Adipose tissue (tissue), 3 donors: ENCODE measurements around the gene CNOT9. TPM values are rescaled to one million over a fixed set of nuclear protein-coding genes. Genes with fewer than 3 reads are reported as not detected.
"Not testable (repeated sequence)": the region's sequence is repeated elsewhere in the genome, so short reads cannot be mapped to it uniquely, and the experiment has no call there.

ENCODE experiments used
- H3K27ac ChIP-seq: one replicate; pipeline ENCODE4 v1.5.1; 2013; ENCODE audit warnings: low read depth, low read length
- WGBS, 3 donors: extraction: QIAGEN DNeasy Blood & Tissue Kit; methylation state at CpG; one replicate each; pipeline ENCODE4 v1.1.7; 2013; 5-methylcytosine and 5-hydroxymethylcytosine counted together
- polyA plus RNA-seq, 3 donors: library from polyadenylated mRNA; stranded (reverse); fragments of 200-250 nt; gene quantifications; one replicate each; pipeline ENCODE4 v1.2.3, GENCODE V29; 2013
- donor health status: healthy with polysubstance abuse.
- donor health status: Bipolar disorder and iron deficiency.
- donor health status: healthy.

CNOT9 gene, protein sequence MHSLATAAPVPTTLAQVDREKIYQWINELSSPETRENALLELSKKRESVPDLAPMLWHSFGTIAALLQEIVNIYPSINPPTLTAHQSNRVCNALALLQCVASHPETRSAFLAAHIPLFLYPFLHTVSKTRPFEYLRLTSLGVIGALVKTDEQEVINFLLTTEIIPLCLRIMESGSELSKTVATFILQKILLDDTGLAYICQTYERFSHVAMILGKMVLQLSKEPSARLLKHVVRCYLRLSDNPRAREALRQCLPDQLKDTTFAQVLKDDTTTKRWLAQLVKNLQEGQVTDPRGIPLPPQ
- polyA plus RNA-seq: 10 to 100 TPM in 2 of 3 donors, 1 to 10 TPM in 1; 9.1 to 19.8 (median 12.9) TPM

DNA sequence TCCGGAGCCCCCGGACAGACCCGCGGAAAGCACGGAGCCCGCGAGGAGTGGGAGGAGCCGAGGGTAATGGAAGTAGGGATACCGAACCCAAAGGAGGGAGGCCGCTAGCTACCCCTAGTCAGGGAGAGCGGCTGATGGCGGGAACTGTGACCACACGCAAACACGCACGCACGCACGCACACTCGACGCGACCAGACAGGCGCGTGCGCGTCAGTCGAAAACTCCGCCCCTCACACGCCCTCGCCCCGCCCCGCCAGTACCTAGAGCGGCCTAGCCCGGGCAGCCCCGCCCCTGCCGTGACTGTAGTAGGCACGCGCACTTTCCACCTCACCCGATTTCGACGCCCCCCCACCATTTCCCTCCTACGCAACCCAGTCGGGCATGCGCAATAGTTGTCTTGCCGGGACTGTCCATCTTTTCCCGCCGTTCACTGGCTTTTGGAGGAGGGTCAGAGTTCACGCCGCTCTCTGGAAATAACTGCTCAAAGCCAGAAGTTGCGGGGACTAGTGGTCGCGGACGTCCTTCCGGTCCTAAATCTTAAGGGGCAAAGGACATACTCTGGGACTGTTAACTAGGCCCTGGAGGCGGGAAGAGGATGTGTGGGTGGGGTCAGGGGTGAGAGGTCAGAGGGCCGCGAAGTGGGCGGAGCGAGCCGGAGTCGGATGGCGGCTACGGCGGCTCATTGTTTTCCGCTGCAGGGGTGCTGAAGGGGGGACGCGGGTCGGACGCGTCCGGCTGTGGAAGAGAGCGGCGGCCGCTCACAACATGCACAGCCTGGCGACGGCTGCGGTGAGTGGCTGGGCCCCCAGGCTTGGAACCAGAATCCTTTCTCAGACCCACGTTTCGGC lies at the start of gene CNOT9, which contains the start of gene USP37:
CNOT9 (plus strand) TSS at position 650 of the 848 bp plus-strand sequence; CDS start at position 766, 116 bp downstream.
USP37 (minus strand) TSS at position 162 of the 848 bp plus-strand sequence. CDS start 9,698 bp downstream, outside the sequence.
- peak within 1 kb of the TSS; percentile 77 for H3K27ac ChIP-seq
- 0 to 1% (median 1%) methylated on average over 70 to 77 of the region's 77 CpGs for WGBS, 3 donors

DNA sequence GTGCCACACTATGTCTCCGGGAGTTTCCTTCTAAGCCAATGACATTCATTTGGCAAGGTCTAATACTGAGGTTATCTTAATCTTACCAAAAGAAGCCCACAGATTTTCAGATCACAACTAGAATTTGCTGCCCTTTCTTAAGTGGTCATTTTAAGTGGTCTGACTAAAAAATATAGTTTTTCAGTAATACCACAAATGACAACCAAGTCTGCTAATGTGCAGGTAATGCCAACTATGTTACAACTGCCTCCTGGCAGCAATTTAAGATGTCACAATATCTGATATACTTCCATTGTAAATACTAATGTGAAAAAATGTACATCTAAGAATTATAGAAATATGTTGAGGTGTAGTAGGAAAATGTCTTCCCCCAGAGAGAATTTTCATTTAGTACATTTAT lies 49.8 kb upstream of the CNOT9 start:
- H3K27ac ChIP-seq: no peak overlapping the region
- WGBS, 3 donors: 85 to 99% (median 91%) methylated on average over 1 of the region's 1 CpG

DNA sequence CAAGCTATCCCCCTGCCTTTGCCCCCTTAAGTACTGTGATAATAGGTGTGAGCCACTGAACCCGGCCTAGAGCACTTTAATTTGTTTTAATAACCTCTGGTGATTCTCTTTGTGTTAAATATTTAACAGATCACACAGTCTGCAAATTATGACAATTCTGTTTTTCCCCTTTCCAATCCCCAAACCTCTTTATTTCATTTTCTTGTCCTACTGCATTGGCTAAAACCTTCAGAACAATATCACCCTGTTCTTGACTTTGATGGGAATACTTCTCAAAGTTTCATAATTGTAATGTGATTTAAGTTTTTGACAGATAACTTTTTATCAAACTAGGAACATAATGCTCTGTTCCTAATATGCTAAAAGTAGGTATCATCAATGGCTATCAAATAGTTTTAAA lies 45.0 kb upstream of the CNOT9 start:
- no peak overlapping the region for H3K27ac ChIP-seq

DNA sequence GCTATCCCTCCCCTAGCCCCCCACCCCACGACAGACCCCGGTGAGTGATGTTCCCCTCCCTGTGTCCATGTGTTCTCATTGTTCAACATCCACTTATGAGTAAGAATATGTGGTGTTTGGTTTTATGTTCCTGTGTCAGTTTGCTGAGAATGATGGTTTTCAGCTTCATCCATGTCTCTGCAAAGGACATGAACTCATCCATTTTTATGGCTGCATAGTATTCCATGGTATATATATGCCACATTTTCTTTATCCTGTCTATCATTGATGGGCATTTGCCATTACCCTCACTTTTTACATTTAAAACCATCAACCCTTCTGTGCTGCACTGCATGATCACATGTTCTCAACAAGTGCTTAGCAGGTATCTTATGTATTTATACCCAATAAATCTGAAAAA lies 40.2 kb upstream of the CNOT9 start:
- 97 to 100% (median 100%) methylated on average over 2 of the region's 2 CpGs for WGBS, 3 donors
- not testable (repeated sequence) for H3K27ac ChIP-seq

More for the DNA sequence above, 45.0 kb upstream of the CNOT9 start:
- 46 to 100% (median 96%) methylated on average over 1 of the region's 1 CpG for WGBS, 3 donors

DNA sequence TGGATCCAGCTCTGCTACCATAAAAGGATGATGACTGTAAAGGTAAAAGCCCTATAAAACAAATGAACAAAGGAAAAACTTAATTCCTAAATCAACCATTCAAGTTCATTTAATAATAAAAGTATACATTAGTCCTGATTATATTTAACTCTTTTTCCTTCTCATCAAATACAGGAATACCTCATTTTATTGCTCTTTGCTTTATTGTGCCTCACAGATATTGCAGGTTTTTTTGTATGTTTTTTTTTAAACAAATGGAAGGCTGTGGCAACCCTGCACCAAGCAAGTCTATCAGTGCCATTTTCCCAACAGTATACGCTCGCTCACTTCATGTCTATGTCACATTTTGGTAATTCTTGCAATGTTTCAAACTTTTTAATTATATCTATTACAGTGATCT lies 38.6 kb upstream of the CNOT9 start:
- no peak overlapping the region for H3K27ac ChIP-seq
- 98 to 100% (median 99%) methylated on average over 2 of the region's 2 CpGs for WGBS, 3 donors

DNA sequence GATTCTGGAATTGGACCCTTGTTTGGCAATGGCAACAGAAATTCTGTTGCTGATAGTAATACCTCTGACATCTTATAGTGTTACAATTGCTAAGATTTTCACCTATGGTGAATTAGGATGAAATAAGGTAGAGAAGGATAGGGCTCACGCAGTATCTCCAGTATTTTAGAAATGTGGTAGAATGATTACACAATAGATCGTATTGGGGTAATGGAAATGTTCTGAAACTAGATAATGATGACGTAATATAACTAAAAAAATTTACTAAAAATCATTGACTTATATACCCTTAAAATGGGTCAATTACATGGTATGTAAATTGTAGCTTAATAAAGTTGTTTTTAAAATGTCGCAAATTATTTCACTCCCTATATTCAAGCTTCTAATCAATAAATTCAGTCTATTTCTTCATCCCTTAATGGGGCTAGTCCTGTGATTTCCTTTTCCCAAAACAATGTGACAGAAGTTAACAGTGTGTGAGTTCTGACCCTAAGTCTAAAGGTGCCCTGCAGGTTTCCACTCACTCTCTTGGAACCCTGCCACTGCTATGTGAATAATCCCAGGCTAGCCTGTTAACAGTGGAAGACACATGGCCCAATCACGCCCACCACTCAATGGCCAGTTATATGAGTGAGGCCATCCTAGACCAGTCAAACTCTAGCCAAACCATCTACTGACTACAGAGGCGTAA lies 31.7 kb upstream of the CNOT9 start:
- 81 to 88% (median 86%) methylated on average over 6 of the region's 6 CpGs for WGBS, 3 donors
- H3K27ac ChIP-seq: no peak overlapping the region

DNA sequence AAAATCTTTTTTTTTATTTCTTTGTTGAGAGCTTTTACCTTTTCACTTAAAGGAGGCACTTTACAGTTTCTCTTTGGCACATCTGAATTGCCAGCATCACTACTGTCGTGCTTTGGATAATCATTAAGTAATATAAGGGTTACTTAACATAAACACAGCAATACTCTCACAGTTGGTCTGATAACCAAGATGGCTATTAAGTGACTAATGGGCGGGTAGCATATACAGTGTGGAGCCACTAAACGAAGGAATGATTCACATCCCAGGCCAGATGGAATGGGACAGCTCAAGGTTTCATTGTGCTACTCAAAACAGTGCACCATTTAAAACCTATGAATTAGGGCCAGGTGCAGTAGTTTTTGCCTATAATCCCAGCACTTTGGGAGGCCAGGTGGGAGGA lies 28.6 kb upstream of the CNOT9 start:
- H3K27ac ChIP-seq: no peak overlapping the region
- WGBS, 3 donors: 86 to 91% (median 90%) methylated on average over 3 of the region's 3 CpGs

DNA sequence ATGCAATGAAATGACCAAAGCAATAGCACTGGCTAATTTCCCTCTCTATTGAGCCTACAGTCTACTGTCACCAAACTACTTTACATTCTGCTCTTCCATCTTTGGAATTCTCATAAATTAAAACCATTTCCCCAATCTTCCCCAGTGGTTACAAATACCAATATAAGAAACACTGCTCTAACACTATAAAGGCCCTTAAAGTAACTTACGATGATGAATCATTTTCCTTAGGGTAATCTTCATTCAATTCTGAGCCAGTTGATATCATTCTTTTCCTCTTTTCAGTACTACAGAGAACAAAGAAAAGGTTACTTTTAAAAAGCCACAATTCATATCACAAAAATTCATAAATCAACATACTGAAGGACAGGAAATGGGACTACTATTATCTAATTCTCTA lies 22.6 kb upstream of the CNOT9 start:
- WGBS, 3 donors: 91 to 100% (median 98%) methylated on average over 1 of the region's 1 CpG
- no peak overlapping the region for H3K27ac ChIP-seq

DNA sequence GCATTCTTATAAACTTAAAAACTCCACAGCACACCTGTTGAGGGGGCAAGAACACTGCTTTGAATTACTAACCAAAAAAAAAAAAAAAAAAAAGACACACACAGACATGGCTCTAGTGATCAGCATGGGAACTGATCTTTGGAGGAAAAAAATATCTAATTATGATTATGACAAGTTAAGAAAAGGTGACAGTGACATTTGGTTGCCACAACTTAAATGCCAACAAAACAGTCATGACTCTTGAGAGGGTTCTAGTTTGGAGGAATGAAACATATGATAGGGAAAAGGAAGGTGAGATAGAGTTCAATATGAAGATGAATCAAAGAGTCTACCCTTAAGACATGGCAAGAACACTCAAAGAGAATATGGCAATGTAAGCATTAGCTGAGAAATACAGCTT lies 21.1 kb upstream of the CNOT9 start:
- H3K27ac ChIP-seq: no peak overlapping the region

DNA sequence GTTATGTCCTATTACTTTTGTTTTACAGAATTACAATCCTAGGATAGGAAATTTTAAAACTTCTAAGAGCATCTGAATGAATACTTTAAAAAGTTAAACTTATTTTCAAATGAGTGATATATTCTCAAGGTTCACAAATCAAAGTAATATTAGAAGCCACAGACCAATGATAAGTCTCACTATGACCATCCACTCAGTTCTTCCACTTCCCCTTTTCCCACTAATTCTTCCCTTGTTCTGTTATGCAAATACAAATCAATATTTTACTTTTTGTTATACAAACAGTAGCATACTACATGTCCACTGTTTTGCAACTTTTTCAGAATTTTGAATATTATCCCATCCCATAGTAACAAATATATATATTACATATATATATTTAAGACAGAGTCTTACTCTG lies 20.7 kb upstream of the CNOT9 start:
- H3K27ac ChIP-seq: no peak overlapping the region

DNA sequence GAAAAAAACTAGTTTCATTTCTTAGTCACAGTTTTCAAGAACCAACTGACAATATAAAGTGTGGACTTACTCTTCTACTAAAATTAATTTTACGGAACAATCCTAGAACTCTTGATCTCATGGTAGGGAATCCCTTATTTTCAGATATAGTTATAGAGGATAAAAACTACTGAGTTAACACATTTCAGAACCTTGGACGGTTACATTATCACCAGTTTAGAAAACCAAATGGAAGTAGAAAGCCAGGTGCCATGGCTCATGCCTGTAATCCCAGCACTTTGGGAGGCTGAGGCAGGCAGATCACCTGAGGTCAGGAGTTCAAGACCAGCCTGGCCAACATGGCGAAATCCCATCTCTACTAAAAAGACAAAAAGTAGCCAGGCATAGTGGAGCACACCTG lies 14.4 kb upstream of the CNOT9 start:
- not testable (repeated sequence) for H3K27ac ChIP-seq
- 96 to 97% (median 96%) methylated on average over 3 of the region's 3 CpGs for WGBS, 3 donors

DNA sequence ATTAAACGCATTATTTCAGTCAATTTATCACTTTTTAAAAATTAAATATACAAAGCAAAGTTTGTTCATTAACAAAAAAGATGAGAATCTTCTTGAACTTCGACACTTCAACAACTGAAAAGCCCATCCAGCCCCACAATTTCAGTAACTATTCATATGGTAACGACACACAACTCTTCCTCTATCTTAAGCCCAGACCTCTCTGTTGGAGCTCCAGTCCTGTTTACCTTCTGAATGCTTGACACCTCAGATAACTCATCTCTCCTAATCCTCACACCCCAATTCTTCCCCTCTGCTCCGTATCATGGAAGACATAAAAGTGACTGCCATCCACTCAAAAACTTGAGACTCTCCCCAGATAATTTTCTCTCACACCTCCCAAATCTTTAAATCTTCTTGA lies 13.1 kb upstream of the CNOT9 start:
- 85 to 89% (median 89%) methylated on average over 4 of the region's 4 CpGs for WGBS, 3 donors

DNA sequence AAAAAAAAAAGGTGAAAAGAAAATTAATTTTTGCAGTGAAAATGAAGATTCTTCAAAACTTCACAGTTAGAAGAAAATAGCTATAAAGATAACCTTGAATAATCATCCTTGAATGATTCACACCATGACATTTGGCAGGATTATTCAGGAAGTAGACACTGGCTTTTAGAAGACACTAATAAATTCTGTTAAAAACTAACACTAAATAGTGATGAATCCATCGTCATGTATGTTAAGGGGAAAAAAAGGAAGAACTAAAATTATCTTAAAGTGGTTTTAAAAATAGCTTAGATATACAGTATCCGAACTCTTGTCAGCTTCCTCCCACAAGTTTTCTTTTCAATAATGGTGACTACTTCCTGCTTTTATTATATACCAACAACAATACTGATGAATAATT lies 10.7 kb upstream of the CNOT9 start:
- 42 to 50% (median 46%) methylated on average over 2 of the region's 2 CpGs for WGBS, 3 donors
- H3K27ac ChIP-seq: no peak overlapping the region

More for the DNA sequence above, 13.1 kb upstream of the CNOT9 start:
- no peak overlapping the region for H3K27ac ChIP-seq

DNA sequence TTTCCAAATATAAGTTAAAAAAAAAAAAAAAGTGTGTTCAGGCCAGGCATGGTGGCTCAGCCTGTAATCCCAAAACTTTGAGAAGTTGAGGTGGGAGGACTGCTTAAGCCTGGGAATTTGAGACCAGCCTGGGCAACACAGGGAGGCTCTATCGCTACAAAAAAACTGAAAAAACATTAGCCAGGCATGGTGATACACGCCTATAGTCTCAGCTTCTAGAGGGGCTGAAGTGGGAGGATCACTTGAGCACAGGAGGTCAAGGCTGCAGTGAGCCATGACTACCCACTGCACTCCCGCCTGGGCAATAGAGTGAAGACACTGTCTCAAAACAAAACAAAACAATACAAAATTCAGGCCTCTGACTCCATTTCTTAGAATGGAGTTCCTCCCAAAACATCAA lies 9.7 kb upstream of the CNOT9 start:
- H3K27ac ChIP-seq: no peak overlapping the region
- 95 to 97% (median 96%) methylated on average over 3 of the region's 3 CpGs for WGBS, 3 donors

DNA sequence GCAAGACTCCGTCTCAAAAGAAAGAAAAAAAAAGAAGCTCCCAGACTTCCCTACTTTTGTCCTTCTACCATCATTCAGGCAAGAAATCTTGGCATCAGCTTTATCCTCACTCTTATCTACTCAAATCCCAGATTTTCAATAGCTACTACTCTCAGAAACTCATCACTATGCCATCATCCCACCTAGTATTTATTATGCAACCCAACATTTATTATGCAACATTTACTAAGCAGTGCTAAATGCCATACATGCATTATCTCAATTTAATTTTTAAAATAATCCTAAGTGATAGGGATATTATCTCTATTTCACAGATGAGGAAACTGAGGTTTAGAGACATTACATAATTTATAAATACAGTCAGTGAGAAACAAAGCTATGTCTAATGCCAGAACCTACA lies 4.6 kb upstream of the CNOT9 start:
- WGBS, 3 donors: 71 to 100% (median 90%) methylated on average over 1 of the region's 1 CpG
- H3K27ac ChIP-seq: no peak overlapping the region

DNA sequence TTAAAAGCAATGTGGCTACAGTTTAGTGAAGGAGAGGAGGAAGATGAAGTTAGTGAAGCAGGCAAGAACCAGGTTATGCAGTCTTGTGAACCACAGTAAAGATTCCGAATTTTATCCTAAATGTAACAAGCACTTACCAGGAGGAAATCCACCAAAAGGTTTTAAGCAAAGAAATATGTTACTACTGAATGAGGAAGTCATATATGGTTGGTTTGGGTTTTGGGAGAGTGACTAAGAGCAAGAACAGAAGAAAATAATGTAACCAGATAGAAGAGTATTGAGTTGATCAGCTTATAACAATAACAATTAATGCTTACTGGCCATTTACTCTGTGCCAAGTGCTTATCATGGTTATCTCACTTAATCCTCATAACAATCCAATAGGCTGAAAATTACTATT lies 2.3 kb upstream of the CNOT9 start:
- no peak overlapping the region for H3K27ac ChIP-seq
- 74 to 78% (median 78%) methylated on average over 1 of the region's 1 CpG for WGBS, 3 donors

DNA sequence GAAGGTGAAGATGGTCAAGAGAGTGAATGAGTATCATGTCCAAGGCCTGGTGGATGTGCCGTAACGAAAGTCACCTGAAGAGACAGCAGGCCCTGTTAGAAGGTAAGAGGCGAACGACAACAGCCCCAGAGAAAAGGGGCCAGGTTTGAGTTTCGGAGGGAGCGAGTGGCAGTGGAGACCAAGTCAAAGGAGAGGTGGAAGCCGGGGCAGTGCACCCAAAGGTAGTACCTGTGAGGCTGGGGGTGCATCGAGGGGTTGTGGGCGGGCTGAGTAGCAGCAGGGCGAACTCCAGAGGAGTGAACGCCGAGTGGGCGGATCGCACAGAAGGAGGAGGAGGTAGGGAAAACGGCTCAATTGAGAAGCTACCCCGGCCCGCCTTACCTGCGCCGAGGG lies 846 bp upstream of the CNOT9 start:
- WGBS, 3 donors: 0 to 1% (median 0%) methylated on average over 19 of the region's 19 CpGs

DNA sequence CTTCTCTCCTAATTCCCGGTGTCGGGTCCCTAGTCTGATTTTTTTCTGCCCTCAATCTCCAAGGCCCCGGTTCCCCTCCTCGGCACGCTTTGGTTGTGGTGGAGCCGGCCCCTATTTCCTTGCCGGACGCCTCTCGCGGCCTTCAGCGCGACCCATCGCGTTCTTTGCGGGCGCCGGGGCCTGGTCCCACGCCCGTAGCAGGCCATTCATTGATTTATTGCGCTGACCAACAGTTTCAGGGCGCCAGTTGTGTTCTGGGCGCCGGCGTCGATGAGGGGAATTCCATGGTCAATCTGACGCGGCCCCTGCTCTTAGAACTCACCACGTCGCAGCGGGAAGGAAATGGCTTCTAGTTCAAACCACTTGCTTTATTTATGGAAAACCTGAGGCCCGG lies 396 bp downstream of the CNOT9 start:
- peak overlapping the region; percentile 21 for H3K27ac ChIP-seq
- 0 to 2% (median 0%) methylated on average over 31 of the region's 31 CpGs for WGBS, 3 donors

More for the DNA sequence above, 846 bp upstream of the CNOT9 start:
- peak overlapping the region; percentile 77 for H3K27ac ChIP-seq
